Activated CD4-positive, alpha-beta T cell treated with anti-CD3 and anti-CD28 coated beads, Interleukin-2, amount 50 U/mL, for 24 hours (primary cell): ENCODE measurements around the gene ST3GAL4.
"Not testable (repeated sequence)": the region's sequence is repeated elsewhere in the genome, so short reads cannot be mapped to it uniquely, and the experiment has no call there.

Experiments
- DNase-seq, 2 donors: peaks; one replicate each; pipeline ENCODE4 v3.0.0-alpha.2; 2020; ENCODE audit warnings: low read depth in 1 of 2, low spot score in 1 of 2

Gene ST3GAL4

DNA sequence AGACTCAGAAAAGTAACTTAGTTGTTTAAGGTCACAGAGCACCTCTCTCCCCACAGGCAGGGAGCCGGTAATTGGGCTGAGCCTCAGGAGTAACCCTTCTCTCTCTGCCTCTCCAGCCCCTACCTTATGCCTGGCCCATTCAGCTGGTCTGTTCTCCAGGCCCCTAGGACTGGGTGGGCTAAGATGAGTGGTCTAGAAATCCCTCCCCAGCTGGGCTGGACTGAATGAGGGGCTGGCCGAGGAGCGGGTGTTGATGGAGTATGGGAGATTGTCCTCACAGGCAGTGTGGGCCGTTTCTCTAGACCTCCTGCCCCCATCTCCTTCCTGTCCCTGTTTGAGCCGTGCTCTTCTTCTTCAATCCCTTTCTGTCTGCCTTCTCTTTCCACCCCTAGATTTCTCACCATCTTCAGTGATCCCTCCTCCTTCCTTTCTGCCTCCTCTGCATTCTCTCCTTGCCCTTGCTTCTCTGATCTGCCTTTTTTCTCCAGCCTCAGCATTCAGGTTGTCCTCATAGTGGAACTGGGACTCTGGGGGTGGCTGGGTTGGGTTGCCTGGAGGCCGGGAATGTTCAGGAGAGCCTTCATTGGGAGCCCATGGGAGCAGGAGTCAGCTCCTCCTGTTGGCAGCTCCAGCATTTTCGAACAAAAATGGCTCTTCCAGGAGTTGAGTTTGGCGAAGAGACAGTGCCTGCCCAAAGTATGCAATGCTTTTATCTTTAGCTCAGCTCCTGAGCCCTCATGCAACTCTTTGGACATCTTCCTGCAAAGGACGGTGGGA lies 7.6 kb downstream of the ST3GAL4 start:
- DNase-seq = no peak

DNA sequence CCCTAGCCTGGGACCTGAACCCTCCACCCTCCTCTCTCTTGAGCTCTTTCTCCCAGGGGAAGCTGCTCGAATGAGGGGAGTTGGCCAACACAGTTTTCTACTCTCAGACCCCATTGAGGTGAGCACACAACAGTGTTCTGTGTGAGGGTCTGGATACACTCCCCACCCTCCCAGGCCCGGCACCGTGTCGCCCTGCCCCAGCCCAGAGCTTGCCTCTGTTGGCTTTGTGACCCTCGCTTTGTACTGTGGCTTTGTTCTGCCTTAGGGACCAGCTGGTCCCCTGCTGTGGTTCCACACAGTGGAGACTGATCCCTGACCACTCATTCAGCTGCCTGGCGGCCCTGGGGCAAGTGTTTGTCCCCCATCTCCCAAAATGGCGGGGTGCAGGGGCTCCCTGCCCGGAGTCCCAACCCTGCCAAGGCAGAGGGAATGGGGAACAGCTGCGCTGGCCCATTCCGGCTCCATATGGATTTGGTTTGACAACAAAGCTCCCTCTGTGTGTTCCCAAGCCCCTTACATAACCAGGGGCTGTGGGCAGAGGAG lies 8.3 kb downstream of the ST3GAL4 start:
- DNase-seq = no peak

DNA sequence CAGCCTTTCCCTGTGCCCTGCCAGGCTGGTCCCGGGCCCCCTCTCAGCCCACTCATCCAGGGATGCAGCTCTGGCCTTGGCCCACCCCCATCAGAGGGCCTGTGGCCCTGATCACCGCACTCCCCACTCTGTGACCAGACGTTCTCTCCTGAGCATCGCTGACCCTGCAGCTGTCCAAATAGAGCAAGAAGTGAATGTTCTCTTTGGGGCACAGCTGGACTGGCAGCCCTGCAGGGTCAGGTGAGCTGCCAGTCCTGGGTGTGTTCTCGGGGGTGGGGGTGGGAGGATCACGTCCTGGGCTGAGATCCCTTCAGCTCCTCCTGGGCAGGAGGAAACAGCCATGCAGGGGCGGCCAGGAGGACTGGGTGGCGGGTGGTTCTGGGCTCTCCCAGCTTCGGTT lies 9.2 kb downstream of the ST3GAL4 start:
- DNase-seq = not testable (repeated sequence)

DNA sequence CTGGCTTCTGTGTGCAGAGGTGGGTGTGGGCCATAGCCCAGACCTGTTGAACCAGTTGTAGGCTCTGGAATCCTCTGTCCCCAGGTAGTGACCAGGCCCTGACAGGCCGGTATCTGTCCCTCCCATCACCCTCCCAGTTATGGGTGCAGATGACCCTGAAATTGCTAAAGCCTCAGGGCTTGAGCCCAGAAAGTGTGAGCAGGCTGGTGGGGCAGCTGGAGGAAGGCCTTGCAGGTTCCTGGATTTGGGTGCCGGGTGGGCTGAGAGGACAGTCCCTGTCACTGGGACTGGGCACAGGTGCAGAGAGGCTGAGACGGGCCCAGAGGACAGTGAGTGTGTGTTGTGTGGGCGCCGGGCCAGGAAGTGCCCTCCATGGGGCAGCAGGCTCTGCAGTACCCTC lies 10.0 kb downstream of the ST3GAL4 start:
- not testable (repeated sequence) for DNase-seq

DNA sequence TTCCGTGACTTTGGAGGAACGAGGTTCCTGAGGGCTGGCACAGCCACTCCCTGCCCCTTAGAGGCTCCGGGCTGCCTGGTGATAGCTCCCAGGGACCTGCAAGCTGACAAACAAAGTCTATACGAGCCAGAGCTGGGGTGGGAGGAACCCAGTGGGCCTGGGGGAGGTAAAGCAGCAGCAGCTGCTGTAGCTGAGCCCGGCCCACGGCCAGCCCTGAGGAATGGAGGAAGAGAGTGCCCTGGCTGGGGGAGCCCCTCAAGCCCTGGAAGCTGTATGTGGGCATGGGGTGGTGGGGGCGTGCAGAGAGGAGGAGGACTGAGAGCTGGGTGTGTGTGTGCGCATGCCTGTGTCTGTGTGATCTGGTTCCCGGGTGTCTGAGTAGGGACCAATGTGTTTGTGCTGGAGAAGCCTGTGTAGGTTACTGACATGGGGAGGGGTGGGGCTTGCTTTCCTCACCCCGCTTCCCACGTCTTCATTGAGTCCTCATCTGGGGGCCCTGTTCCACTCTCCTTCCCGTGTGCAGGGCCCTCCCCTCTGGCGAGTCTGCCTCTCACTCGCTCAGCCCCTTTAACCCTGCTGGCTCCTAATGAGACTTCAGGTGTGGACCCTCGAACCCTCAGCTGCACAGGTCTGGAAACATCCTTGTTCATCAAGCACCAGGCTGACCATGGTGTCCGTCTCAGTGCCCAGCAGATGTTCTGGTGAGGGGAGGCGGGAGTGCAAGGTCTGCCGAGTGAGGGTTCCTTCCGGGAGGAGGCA lies 10.8 kb downstream of the ST3GAL4 start:
- DNase-seq = no peak

DNA sequence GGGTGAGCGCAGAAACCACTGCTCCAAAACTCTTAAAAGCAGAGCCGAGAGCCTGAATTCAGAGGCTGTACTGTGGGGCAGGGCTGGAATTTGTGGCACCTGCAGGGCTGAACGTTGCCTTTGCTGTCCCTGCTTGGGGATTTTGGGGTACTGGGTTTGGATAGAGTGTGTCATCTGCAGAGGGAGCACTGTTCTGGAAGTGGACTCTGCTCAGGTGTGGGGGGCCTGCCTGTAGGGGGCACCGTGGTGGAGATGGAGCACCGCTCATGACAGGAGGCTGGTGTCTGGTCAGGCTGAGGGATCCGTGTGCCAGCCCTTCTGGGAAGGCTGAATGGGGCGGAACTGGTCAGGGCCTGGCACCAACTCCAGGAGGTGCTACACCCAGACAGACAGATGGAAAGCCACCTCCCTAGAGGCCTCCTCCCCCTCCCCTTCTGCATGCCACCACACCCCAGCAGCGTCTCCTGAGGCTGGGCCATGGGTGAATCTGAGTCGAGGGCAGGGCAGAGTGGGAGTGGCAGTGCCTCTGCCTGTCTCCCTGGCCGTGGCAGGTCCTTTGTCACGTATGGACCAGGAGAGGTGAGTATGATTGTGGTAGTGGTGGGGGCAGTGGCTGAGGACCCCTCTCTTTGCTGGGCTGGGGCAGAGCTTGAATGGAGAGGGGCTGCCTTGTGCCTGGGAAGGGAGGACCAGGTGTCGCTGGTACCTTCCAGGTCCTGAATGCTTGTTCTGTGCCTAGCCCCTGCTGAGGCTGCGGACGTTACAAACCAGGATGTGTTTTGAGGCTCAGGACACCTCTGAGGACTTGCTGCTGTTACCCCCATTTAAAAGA lies 11.6 kb downstream of the ST3GAL4 start:
- DNase-seq = not testable (repeated sequence)

DNA sequence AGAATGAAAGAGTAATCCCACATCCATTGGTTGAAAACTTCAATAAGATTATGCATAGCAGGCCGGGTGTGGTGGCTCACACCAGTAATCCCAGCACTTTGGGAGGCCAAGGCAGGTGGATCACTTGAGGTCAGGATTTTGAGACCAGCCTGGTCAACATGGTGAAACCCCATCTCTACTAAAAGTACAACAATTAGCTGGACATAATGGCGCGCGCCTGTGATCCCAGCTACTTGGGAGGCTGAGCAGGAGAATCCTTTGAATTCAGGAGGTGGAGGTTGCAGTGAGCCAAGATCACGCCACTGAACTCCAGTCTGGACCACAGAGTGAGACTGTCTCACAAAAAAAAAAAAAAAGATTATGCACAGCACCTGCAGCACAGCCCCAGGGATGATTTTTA lies 12.3 kb downstream of the ST3GAL4 start:
- not testable (repeated sequence) for DNase-seq

DNA sequence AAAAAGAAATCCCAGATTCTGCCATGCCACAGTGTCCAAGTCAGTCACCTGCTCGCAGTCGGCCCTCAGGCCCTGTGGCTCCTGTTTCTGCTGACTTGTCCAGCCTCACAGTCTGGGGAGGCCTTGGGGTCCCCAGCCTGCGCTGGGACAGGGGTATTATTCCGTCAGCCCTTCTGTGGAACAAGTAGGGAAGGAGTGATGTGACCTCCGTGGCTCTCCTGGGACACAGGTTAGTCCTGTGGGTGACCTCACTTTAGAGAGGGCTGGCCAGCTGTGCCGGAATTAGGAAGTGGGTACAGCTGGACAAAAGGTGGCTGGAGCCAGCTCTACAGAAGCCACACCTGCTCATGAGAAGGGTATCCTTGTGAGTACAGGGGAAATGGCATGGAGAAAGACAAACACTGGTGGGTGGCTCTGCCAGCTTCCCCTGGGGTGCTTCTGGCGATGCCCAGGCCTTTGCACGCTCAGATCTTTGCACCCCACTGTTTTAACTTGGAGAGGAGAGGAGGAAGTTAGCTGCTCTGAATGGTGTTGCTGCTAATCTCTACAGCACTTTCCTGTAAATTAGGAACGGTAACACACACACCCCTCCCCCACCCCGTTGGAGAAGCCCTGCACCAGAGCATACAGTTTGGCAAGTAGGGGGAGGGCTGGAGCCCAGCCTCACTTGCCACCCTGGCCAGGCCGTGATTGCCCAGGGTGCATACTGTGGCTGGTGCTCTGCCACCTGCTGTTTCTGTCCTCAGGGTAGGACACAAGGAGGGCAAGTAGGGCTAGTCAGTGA lies 13.0 kb downstream of the ST3GAL4 start:
- DNase-seq = not testable (repeated sequence)

DNA sequence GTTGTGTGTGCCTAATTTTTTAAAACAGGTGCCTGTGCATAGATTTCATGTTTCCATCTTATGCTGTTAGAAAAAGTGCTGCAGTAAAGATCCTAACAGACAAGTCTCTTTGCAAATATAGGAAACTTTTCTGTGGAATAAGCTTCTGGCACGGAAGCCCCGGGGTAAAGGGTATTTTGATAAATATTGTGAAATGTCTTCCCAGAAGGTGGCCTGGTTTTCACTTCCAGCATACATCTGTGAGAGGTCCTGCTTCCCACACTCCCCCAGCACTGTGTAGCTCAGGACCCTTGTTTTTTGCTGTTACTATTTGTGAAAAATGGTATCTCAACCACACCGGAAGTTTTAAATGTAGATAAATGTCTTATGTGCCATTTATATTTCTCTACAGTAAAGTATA lies 14.5 kb downstream of the ST3GAL4 start:
- no peak for DNase-seq

DNA sequence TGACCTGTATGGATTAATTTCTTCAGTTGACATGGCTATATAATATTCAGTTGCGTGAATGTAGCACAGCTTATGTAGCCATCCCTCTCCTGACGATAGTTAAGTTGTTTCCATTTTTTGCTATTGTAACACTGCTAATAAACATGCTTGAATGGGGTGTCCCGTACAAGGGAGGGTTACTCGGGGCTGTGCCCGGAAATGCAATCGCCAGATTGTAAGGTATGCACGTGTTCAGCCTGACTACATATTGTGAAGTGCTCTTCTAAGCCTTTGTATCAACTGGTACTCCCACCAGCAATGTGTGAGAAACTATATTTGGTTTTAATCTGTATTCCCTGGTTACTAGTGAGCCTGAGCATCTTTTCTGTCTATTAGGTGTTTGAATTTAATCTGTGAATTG lies 16.1 kb downstream of the ST3GAL4 start:
- no peak for DNase-seq

DNA sequence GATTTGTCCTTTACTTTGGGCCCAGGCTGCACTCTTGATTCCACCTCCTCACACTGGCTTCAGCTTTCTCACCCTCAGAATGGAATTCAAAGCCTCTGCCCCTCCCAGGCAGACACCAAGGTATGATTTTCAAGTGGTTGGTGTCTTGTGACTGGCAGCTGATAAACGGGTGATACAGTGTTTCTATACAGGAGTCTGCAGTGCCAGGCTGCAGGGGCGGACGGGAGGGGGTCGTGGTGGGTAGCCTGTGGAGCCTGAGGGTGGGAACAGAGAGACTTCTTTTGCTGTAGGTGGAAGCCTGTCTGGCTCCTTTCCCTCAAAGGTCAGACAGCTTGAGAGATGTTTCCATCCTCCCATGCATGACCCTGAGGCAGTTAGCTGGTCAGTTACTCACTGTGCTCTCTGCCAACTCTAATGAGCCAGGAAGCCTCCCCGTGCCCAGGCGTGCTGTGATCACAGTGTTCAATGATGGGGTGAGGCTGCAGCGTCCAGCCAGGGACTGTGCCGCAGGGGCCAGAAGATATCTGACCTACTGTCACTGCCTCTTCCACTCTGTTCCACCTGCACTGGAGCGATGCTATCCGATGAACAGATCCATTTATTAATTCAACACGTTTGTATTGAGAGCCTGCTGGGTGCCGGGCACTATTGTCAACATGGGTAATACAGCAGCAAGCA lies 18.0 kb downstream of the ST3GAL4 start:
- DNase-seq = not testable (repeated sequence)

DNA sequence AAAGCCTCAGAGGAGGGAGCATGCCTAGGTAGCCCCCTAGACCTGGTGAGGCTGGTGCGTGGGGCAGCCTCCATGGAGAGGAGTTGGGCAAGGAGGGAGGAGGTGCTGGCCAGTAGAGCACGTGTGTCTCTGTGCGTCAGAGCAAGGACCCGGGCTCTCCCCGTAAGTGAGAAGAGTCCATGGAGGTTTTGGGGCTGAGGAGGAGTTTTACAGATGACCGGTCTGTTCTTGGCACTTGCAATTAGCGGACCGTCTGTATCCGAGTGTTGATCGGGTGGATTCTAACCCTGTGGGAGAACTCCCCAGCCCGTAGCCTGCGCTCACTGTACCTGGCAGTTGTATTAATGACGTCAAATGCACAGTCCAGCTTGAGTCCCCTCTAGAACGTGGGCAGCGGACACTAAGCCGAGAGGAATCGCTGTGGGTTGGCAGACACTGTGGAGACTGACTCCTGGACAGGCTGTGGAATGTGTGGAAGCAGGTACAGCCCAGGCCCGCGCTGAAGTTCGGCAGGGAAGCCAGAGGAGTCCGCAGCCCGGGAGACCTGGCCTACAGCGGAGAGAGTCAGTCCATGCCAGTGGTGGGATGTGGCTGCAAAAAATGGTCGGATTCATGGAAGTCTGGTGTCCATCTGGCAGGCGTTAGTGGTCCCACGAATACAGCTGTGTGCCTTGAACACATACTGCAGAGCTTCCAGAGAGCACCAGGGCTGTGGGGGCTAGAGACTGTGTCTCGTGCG lies 19.2 kb downstream of the ST3GAL4 start:
- DNase-seq = not testable (repeated sequence)

DNA sequence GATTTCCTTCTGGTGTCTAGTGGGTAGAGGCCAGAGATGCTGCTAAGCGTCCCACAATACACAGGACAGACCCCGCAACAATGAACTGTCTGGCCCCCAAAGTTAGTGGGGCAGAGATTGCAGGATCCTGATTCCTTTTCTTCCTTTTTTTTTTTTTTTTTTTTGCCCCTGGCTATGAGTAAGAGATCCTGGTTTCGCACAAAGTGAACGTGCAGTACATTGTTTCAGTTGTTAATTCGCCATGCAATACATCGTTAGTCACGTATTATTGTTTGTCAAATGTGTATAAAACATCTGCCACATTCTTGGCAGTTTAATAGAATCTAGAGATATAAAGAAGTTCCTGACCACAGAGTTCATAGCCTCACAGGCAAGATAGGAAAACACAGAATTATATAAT lies 20.2 kb downstream of the ST3GAL4 start:
- DNase-seq = no peak

DNA sequence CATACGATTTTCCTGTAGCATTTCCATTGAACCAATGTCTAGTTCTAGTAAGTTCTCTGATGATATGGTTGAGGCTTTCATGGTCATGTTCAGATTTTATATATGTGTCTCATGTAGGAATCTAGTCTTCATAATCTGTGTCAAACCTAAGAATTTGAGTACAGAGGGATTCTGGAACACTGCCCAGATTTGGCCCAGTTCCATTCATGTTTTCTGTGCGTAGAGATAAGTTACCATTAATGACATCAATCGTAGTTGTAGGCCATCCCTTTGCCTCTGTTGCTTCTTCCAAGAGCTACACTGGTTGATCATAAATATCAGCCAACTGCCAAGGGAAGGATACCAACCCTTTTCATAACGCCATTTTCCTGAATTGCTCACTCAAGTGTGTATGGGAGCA lies 23.3 kb downstream of the ST3GAL4 start:
- no peak for DNase-seq

DNA sequence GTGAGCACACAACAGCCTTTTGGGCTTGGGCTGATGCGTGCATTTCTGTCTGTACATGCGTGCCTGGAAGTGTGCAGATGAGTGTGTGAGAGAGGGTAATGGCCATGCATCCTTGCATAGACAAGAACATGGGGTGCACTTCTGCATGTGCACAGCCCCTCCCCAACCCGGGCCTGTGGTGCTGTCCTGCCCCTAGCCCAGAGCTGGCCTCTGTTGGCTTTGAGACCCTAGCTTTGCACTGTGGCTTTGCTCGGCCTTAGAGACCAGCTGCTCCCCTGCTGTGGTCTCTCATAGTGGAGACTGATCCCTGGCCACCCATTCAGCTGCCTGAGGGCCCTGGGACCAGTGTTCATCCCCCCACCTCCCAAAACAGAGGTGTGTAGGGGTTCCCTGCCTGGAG lies 25.4 kb downstream of the ST3GAL4 start:
- no peak for DNase-seq

DNA sequence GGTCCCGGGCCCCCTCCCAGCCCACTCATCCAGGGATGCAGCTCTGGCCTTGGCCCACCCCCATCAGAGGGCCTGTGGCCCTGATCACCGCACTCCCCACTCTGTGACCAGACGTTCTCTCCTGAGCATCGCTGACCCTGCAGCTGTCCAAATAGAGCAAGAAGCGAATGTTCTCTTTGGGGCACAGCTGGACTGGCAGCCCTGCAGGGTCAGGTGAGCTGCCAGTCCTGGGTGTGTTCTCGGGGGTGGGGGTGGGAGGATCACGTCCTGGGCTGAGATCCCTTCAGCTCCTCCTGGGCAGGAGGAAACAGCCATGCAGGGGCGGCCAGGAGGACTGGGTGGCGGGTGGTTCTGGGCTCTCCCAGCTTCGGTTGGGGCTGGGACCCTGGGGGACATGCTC lies 26.5 kb downstream of the ST3GAL4 start:
- not testable (repeated sequence) for DNase-seq

DNA sequence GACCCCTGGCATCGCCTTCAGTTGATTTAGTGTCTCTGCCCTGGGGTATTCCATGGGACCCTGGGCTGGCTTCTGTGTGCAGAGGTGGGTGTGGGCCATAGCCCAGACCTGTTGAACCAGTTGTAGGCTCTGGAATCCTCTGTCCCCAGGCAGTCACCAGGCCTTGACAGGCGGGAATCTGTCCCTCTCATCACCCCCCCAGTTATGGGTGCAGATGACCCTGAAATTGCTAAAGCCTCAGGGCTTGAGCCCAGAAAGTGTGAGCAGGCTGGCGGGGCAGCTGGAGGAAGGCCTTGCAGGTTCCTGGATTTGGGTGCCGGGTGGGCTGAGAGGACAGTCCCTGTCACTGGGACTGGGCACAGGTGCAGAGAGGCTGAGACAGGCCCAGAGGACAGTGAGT lies 27.2 kb downstream of the ST3GAL4 start:
- DNase-seq = not testable (repeated sequence)

DNA sequence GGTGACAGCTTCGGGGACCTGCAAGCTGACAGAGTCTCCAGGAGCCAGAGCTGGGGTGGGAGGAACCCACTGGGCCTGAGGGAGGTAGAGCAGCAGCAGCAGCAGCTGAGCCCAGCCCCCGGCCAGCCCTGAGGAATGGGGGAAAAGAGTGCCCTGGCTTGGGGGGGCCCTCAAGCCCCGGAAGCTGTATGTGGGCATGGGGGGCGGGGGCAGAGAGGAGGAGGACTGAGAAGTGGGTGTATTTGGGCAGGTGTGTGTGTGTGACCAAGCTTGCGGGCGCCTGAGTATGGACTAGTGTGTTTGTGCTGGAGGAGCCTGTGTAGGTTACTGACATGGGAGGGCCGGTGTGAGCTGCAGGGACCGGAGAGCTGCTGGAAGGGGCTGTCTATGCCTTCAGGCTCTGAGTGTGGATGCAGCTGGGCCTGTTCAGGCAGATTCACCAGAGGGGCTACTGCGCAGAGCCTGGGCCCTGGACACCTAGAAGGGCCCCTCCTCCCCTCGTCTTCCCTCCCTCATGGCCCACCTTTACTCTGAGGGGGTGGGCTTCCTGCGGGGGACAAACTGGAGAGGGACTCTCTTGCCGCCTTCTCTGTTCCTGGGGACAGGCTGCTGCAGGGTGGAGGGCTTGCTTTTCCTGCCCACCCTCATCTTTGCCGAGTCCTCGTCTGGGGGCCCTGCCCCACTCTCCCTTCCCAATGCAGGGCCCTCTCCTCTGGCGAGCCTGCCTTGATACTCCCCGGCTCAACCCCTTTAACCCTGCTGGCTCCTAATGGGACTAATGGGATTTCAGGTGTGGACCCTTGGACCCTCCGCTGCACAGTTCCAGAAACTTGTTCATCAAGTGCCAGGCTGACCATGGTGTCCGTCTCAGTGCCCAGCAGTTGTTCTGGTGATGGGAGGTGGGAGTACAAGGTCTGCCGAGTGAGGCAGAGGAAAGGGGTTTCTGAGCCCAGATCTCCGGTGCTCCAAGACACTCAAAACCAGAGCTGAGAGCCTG lies 28.2 kb downstream of the ST3GAL4 start:
- DNase-seq = no peak
